Measurements from ENCODE around the gene TECRL. TPM values are rescaled to one million over a fixed set of nuclear protein-coding genes. Genes with fewer than 3 reads are reported as not detected.

The TECRL gene
- total and polyA plus RNA-seq, 10 donors: 0.06 TPM; not detected in 9

GRCh38 chr4:64266263-64266662, 143.0 kb downstream of the TECRL start:
- Histone ChIP-seq H3K4me1 (no peaks in the 10 kb centered on the region), H3K9me3 (peaks cover 0 to 13% (median 6%) of the 10 kb centered on the region in 8 donors), H3K27me3 (replicated peaks in 1 of 7) (no peaks in the 10 kb centered on the region), H3K27ac (no peak overlapping the region), H3K36me3 (no peaks in the 10 kb centered on the region), H3K4me3 (no peak overlapping the region)
- WGBS, 5 donors: 71 to 86% (median 72%) methylated on average over 2 of the region's 2 CpGs
- TF ChIP-seq CTCF (IDR thresholded peaks at IDR 0.05 in 8 of 11, conservative IDR thresholded peaks at IDR 0.05 in 3 of 11): no peak
- TF ChIP-seq POLR2A (IDR thresholded peaks at IDR 0.05): no peak
- no peak for TF ChIP-seq POLR2AphosphoS5 (IDR thresholded peaks at IDR 0.05)
- no peak for DNase-seq
- intact Hi-C loops (cut with DNase I; ENCODE audit: low total_unique reads): no loop called here

GRCh38 chr4:64251781-64252180, 157.5 kb downstream of the TECRL start:
- DNase-seq: no peak
- no peaks in the 10 kb centered on the region for H3K36me3 ChIP-seq
- no peak for TF ChIP-seq CTCF (IDR thresholded peaks at IDR 0.05 in 8 of 11, conservative IDR thresholded peaks at IDR 0.05 in 3 of 11)
- TF ChIP-seq POLR2A (IDR thresholded peaks at IDR 0.05): no peak
- no peak for TF ChIP-seq POLR2AphosphoS5 (IDR thresholded peaks at IDR 0.05)

GRCh38 chr4:64250488-64250887, 158.8 kb downstream of the TECRL start:
- Histone ChIP-seq H3K4me1 (no peaks in the 10 kb centered on the region), H3K4me3 (no peak overlapping the region), H3K27me3 (replicated peaks in 1 of 7) (no peaks in the 10 kb centered on the region), H3K27ac (no peak overlapping the region), H3K36me3 (no peaks in the 10 kb centered on the region), H3K9me3 (peaks cover 0 to 40% (median 13%) of the 10 kb centered on the region in 8 donors)
- intact Hi-C loops (cut with DNase I; ENCODE audit: low total_unique reads): no loop called here
- TF ChIP-seq POLR2A (IDR thresholded peaks at IDR 0.05) (no peak), POLR2AphosphoS5 (IDR thresholded peaks at IDR 0.05) (no peak), CTCF (IDR thresholded peaks at IDR 0.05 in 8 of 11, conservative IDR thresholded peaks at IDR 0.05 in 3 of 11) (no peak)
- DNase-seq: no peak

More at GRCh38 chr4:64251781-64252180, 157.5 kb downstream of the TECRL start:
- intact Hi-C loops (cut with DNase I; ENCODE audit: low total_unique reads): no loop called here
- Histone ChIP-seq H3K27ac (no peak overlapping the region), H3K4me3 (no peak overlapping the region), H3K27me3 (replicated peaks in 1 of 7) (no peaks in the 10 kb centered on the region), H3K9me3 (peaks cover 0 to 43% (median 15%) of the 10 kb centered on the region in 8 donors), H3K4me1 (no peaks in the 10 kb centered on the region)

- no peak overlapping the region for H3K4me3 ChIP-seq
- intact Hi-C loops (cut with DNase I; ENCODE audit: low total_unique reads): no loop called here
- no peak for DNase-seq
- H3K4me1 ChIP-seq: no peaks in the 10 kb centered on the region
- no peak overlapping the region for H3K27ac ChIP-seq
- H3K9me3 ChIP-seq: peaks cover 0 to 40% (median 13%) of the 10 kb centered on the region in 8 donors
- H3K36me3 ChIP-seq: no peaks in the 10 kb centered on the region
- no peaks in the 10 kb centered on the region for H3K27me3 ChIP-seq (replicated peaks in 1 of 7)
- TF ChIP-seq POLR2A (IDR thresholded peaks at IDR 0.05) (no peak), CTCF (IDR thresholded peaks at IDR 0.05 in 8 of 11, conservative IDR thresholded peaks at IDR 0.05 in 3 of 11) (no peak), POLR2AphosphoS5 (IDR thresholded peaks at IDR 0.05) (no peak)
Observed at GRCh38 chr4:64250061-64250460, 159.2 kb downstream of the TECRL start.

Measured in spleen (tissue), 11 donors.